C4-2B (cell line): ENCODE measurements around the gene ORM1.
"Not testable (repeated sequence)": the region's sequence is repeated elsewhere in the genome, so short reads cannot be mapped to it uniquely, and the experiment has no call there.

Experiments used
- H3K27ac ChIP-seq: fragments of 450-650 bp; 2 replicates; pipeline ENCODE4 v1.5.1; 2017
- CTCF ChIP-seq: fragments of 450-650 bp; conservative IDR thresholded peaks from 2 replicates; pipeline ENCODE4 v1.5.1; 2017; ENCODE audit warnings: mild to moderate bottlenecking
- ZFX ChIP-seq: fragments of 450-650 bp; IDR thresholded peaks from 2 replicates; pipeline ENCODE4 v1.6.1; 2017

Gene ORM1

GRCh38 chr9:114322831-114323531, at the start of gene ORM1:
Gene ORM1 (plus strand): TSS chr9:114323098. CDS start chr9:114323134, 36 bp downstream.
- H3K27ac ChIP-seq: not testable (repeated sequence)

- TF ChIP-seq ZFX: no peak
- TF ChIP-seq CTCF: no peak
- H3K27ac ChIP-seq: no peak overlapping the region
Measured at GRCh38 chr9:114273461-114273881, 49.4 kb upstream of the ORM1 start.

DNA sequence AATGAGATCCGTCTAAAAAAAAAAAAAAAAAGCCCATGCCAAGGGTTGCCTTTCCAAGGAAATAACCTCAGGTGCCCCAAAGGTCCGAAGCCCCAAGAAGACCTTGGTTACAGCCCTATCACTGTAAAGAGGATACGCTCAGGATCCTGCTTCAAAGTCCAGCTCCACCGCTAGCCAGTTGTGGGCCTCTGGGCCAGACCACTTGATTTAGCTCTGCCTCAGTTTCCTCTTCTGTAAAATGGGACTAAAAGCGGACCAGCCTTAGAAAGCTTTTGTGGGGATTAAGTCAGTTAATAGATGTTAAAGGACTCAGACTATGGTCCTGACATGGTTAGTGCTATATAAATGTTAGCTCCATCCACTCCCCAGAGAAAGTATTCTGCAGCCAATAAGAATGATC, 48.7 kb upstream of the ORM1 start:
- no peak overlapping the region for H3K27ac ChIP-seq
- TF ChIP-seq CTCF (no peak), ZFX (no peak)

GRCh38 chr9:114275246-114276004, 47.5 kb upstream of the ORM1 start:
- H3K27ac ChIP-seq: no peak overlapping the region
- TF ChIP-seq ZFX: no peak
- no peak for TF ChIP-seq CTCF

GRCh38 chr9:114276908-114277821, 45.7 kb upstream of the ORM1 start:
- no peak overlapping the region for H3K27ac ChIP-seq
- no peak for TF ChIP-seq ZFX
- TF ChIP-seq CTCF: no peak

- no peak for TF ChIP-seq CTCF
- TF ChIP-seq ZFX: no peak
- H3K27ac ChIP-seq: no peak overlapping the region
Measured at GRCh38 chr9:114278356-114278755, 44.5 kb upstream of the ORM1 start.

GRCh38 chr9:114278881-114279570, 43.9 kb upstream of the ORM1 start:
- H3K27ac ChIP-seq: no peak overlapping the region
- no peak for TF ChIP-seq CTCF
- no peak for TF ChIP-seq ZFX
